ENCODE data around the gene TDRD10.

DNA sequence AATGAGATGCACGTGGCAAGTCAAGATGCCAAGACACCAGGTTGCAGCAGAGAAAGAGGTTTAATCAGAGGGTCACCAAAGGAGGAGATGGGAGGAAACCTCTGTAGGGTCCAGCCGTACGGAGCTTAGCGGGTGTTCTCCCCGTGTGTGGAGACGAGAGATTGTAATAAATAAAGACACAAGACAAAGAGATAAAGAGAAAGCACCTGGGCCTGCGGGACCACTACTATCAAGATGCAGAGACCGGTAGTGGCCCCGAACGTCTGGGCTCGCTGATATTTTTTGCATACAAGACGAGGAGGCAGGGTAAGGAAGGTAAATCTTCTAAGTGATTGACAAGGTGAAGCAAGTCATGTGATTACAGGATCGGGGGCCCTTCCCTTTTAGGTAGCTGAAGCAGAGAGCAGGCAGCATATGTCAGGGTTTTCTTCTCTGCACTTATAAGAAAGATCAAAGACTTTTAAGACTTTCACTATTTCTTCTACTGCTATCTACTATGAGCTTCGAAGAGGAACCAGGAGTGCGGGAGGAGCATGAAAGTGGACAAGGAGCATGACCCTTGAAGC, 41.2 kb upstream of the TDRD10 start:
- TF ChIP-seq POLR2A (IDR thresholded peaks at IDR 0.05) = no peak
- TF ChIP-seq, protein P1, sequence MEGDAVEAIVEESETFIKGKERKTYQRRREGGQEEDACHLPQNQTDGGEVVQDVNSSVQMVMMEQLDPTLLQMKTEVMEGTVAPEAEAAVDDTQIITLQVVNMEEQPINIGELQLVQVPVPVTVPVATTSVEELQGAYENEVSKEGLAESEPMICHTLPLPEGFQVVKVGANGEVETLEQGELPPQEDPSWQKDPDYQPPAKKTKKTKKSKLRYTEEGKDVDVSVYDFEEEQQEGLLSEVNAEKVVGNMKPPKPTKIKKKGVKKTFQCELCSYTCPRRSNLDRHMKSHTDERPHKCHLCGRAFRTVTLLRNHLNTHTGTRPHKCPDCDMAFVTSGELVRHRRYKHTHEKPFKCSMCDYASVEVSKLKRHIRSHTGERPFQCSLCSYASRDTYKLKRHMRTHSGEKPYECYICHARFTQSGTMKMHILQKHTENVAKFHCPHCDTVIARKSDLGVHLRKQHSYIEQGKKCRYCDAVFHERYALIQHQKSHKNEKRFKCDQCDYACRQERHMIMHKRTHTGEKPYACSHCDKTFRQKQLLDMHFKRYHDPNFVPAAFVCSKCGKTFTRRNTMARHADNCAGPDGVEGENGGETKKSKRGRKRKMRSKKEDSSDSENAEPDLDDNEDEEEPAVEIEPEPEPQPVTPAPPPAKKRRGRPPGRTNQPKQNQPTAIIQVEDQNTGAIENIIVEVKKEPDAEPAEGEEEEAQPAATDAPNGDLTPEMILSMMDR (IDR thresholded peaks at IDR 0.05 in 8 of 11, conservative IDR thresholded peaks at IDR 0.05 in 3 of 11) = no peak

All from spleen (tissue), 7 donors.